NCI-H82 treated with DMSO at 0.1 percent for 48 hours (cell line): ENCODE measurements around the gene AXIN1.
"Not testable (repeated sequence)": the region's sequence is repeated elsewhere in the genome, so short reads cannot be mapped to it uniquely, and the experiment has no call there.

Source experiments
- DNase-seq: peaks from one replicate; lab custom pipeline; 2025; ENCODE audit not compliant: unreplicated experiment; lab: John Stamatoyannopoulos, UW

AXIN1 gene

DNA sequence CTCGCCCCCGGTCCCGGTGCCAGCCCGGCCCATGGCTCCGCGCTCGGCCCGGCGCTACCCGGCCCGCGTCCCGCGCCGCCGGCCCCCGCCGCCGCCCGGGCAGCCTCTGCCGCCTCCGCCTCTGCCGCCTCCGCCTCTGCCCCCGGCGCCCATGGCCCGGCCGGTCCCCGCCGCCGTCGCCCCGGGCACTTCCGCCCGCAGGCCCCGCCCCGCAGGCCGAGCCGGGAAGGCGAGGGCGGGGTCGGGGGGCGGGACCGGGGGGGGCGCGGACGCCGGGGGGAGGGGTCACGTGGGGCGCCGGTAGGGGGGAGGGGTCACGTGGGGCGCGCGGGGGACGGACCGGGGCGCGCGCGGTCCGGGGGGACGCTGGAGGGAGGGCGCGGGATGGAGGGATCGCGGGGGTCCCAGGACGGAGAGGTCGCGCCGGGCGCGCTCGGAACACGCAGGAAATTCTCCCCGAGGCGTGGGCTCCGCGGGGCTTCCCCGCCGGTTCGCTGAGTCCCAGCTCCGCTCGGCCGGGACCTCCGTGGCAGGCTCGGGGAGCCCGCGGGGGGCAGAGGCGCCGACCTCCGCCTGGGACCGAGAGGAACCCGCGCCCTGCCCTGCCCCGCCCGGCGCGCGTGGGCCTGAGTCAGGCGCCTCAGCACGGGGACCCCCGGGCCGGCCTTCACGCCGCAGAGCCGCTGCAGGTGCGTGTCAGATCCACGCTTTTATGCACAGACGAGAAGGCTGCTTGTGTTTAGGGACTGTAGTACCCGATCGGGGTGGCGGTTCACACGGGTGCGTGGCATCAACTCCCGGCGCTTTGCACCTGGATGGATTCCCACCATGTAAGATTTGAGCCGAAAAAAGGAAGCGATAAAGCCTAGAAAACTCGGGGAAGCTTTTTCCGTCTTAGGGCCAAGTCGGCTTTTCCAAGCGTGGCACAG is 29.5 kb upstream of the AXIN1 start, which contains the start of gene PGAP6:
TSS of gene PGAP6 (minus strand) at position 190 of the 929 bp plus-strand sequence. CDS start at position 33, 157 bp downstream.
- DNase-seq, result no peak

DNA sequence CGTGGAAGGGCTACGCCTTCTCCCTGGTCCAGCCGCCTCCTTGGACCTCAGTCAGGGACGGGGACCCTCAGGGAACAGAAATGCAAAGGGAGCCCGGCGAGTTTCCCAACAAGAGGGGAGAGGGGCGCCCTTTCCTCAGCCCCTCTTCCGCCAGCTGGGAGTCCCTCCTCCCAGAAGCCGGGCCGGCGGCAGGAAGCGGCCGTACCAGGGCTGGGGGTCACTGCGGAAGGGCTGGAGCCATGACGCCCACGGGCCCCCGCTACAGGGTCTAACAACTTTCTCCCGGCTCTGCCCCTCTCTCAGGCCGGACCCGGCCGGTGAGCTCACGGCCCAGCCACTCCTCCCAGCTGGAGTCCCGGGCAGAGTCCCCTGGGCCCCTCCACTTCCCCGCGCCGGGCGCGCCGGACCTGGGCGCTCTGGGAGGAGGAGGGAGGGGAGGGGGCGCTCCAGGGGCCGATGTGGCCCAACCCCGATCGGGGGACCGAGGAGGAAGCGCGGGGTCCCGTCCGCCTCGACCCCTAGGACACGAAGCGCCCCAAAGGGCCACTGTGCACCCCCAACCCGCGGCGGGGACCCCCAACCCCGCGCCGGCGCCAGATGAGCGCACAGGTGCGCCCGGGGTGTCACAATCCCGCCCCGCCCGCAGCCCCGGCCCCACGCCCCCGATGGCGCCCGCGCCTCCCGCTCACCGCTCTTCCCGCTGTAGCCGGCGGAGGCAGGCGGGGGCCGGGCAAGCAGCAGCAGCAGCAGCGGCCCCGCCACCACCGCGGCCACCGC is 28.7 kb upstream of the AXIN1 start:
- no peak for DNase-seq

DNA sequence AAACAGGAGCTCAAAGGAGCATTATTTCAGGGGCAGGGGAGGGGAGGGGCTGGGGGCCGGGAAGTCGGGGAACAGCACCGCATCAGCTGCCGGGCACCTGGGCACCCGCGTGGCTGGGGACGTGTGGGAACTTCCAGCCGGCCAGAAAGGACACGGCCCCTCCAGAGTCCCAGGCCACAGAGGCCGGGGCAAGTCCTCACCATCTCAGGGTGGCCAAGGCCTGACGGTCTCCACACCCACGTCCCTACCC is 28.2 kb upstream of the AXIN1 start:
- no peak for DNase-seq

DNA sequence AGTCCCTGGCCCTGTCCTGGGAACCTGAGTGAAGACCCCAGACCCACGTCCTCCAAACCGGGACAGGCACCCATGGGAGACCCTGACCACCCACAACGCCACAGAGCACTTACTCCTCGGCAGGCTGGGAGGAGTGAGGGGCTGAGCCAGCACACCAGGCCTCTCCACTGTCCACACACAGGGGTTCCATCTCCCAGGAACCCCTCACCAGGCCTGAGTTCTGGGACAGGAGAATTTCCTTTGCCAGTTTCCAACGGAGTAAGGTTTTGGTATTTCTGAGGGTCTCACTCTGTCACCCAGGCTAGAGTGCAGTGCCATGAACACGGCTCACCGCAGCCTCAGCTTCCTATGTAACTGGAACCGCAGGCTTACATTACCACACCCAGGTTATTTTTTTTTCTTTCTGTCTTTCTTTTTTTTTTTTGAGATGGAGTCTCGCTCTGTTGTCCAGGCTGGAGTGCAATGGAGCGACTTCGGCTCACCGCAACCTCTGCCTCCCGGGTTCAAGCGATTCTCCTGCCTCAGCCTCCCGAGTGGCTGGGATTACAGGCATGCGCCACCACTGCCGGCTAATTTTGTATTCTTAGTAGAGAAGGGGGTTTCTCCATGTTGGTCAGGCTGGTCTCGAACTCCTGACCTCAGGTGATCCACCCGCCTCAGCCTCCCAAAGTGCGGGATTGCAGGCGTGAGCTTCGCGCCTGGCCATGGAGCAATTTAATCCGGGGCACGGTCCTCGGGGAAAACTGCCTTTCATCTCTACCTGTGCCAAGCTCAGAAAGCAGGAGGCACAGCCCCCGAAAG is 27.6 kb upstream of the AXIN1 start:
- DNase-seq, result no peak

DNA sequence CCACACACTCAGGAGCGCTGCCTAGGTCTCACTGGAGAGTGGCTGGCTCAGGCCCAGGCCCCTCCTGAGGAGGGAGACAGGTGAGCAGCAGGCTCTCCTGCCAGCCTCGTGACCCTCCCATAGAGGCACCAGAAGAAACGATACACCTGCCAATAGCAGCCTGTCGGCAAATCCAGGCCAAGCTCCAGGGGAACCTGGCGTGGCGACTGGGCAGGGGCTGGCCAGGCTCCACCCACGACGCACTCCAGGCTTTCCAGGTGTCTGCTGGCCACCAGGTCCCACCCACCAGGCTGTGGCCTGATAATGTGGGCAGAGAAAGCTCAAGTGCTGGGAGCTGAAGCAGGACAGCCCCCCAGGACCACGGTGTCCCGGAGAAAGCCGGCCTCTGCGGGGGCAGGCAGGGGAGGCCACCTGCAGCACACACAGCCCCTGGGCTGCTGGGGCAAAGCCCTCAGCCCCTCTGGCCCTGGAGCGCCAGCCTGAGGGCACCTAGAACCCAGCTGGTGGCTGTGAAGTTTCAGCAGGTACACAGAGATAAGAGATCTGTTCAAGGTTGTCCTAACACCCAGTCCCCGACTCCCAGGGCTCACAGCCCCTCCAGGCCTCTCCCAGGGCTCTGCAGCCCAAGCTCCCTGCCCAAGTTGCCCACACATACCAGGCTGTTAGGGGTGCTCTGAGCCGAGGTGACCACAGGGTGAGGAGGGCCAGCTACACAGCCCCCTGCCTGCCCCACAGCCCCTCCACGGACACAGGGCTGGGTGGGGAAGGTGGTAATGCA is 26.8 kb upstream of the AXIN1 start:
- DNase-seq, result no peak

DNA sequence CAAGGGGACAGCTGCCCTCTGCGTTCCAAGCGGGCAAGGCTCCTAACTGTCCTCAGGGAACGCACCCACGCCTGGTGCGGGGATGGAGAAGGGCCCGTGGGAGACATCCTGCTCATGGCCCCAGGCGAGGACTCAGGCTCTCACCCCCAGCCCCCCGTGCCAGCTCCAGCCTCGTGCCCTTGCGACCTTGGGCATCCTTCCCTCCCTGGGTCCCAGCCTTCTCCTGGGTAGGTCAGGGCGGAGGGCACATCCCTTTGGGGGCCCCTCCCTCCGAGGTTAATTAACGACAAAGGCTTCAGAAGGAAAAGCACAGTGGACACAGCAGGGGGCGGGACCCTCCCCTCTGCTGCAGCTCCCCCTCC is 26.3 kb upstream of the AXIN1 start:
- no peak for DNase-seq

DNA sequence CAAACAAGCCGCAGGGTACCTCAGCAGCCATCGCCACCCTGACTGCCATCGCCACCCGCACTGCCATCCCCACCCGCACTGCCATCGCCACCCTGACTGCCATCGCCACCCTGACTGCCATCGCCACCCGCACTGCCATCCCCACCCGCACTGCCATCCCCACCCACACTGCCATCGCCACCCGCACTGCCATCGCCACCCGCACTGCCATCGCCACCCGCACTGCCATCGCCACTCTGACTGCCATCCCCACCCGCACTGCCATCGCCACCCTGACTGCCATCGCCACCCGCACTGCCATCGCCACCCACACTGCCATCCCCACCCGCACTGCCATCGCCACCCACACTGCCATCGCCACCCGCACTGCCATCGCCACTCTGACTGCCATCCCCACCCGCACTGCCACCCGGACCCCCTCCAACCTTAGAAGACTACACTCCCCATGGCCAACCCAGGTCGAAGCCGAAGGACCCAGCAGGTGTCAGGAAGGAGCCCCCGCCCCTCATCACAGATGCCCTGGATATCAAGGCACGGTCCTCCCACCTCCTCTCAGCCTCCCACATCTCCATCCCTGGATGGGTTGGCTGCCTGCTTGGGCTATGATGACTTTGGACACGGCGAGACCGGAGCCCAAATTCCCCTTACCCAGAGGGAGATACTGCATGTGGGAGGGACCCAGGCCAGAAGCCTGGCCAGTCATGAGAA is 25.7 kb upstream of the AXIN1 start:
- DNase-seq, result not testable (repeated sequence)

DNA sequence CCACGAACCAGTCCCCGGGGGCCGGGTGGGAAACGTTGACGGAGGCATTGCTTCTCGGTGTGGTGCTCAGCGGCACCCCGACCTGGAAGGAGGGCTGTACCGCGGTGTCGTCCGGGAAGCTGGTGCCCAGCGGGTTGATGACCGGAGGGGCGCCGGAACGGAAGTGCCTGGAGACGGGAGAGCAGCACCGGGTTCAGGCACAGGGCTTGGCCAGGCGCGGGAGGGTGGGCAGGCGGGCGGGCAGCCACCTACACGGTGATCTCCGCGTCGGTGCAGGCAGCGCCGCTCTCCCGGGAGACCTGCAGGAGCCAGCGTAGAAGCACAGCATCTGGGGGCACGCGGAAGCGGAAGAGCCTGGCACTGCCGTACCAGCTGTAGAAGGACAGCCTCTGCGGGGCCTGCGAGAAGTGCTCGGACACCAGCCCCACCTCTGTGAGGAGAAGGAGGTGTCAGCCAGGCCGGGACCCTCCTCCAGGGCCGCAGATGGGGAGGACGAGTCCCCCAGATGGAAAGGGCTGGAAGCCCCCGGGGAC is 25.0 kb upstream of the AXIN1 start:
- DNase-seq, result no peak

DNA sequence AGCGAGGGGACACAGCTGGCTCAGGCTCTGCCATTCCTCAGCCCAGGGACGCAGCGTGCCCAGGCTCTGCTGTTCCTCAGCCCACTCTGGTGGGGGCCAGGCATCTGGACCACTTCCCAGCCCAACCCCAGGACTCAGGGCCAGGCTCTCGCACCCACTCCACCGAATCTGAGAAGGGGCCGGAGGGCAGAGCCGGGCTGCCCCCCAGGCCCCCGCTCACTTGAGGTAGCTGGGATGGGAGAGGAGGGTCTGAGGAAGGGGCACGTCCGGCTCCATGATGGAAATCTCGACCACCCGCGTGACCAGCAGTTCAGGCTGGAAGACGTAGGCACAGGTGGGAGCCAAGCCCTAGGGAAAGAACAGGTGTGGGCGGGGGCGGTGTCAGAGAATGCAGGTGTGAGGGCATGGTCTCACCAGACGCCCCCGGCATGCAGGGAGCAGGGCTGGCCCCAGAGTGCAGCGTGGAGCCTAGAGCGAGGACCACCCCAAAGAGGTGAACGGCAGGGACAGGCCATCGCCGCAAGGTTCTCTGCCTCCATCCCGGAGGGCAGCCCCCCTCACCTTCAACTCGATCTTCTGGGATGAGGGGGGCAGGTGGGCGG is 24.4 kb upstream of the AXIN1 start:
- no peak for DNase-seq

DNA sequence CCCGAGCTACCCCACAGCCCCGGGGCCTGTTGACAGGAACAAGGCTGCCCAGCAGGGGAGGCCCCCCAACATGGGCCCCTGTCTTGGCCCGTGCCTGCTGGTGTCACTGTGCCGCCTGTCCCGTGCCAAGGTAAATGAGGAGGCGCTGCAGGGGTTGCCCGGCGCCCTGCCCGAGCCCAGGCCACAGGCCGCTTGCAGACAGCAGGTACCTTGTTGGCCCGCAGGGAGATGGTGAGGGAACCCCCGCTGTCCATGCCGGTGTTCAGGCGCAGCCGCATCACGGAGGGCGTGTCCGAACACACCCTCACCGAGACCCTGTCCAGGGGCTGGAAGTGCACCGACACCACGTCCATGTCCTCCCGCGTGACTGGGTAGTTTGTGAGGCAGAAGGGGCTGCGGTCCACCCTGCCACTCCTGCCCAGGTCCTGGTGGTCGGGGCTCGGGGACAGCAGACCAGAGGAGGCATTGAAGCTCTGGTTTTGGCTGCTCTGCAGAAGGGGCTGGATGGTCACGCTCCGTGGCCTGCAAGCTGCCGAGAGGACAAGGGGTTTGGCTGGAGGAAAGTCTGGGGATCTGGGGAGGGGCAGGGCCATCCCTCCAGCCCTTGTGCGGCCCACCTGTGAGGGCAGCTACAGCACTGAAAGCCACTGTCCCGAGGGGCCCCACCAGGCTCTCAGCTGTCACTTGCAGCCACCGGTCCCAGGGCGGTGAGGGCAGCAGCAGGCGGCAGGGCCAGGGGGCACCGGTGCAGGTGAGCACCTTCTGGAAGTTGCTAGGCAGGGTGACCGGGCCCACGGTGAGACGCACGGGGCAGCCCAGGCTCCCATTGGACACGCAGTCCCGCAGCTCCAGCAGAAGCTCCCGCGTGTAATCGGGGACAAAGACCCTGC is 23.6 kb upstream of the AXIN1 start:
- DNase-seq, result no peak

DNA sequence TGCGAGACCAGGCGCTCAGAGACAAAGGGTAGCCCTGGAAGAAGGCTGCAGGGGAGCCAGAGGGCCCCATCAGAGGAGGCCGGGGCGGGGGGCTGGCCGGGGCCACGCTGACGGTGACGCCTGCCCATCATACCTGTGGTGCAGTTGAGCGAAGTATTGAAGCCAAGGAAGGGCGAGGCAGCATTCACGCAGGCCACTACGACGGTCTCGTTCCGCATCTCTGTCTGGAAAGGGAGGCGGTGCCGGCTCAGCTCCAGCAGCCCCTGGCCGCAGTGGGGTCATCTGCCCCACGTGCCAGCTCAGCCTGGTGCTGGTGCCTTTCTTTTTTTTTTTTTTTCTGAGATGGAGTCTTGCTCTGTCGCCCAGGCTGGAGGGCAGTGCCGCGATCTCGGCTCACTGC is 22.7 kb upstream of the AXIN1 start:
- DNase-seq, result no peak

DNA sequence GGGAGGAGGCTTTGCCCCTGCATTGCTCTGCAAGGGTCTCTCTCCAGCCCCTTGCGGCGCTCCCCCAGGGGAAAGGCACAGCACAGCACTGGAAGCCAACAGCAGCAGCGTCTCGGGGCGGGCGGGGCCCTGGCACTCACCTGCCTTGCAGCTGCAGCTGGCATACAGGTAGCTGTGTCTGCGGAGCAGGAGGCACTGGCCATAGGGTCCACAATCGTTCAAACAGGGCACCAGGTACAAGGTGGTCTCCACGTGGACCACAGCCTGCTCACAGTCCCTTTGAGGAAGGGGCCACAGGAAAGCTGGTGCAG is 22.0 kb upstream of the AXIN1 start:
- no peak for DNase-seq

DNA sequence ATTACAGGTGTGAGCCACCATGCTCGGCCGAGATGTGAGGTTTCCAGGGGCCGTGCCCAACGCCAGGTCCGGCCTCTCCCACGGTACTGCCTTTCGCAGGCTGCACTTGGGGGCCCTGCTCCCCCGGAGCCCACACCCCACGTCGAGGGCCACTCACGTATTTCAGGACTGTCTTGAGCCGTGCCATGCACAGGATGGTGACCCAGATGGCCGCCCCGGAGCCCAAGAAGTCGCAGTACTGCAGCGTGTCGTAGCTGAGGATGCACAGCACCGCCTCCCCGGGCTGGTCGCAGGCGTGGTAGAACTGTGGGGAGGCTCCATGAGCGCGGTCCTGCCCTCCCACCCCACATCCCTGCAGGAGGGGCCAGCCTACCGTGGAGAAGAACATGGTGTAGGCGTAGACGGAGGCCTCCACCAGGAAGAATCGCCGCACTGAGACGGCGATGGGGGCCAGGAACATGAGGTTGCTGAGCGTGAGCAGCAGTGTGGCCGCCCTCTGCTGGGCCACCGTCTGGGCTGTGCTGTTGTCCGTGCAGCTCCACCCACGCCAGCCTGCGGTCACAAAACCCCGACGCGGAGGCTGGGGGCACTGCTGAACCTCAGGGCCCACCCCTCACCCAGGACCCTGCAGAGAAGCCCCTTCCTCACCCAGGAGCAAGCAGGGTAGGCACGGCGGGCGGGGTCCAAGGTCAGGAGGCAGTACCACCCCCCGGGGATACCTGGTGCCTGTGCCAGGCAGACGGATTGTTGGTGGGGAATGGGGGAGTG is 21.5 kb upstream of the AXIN1 start:
- no peak for DNase-seq

DNA sequence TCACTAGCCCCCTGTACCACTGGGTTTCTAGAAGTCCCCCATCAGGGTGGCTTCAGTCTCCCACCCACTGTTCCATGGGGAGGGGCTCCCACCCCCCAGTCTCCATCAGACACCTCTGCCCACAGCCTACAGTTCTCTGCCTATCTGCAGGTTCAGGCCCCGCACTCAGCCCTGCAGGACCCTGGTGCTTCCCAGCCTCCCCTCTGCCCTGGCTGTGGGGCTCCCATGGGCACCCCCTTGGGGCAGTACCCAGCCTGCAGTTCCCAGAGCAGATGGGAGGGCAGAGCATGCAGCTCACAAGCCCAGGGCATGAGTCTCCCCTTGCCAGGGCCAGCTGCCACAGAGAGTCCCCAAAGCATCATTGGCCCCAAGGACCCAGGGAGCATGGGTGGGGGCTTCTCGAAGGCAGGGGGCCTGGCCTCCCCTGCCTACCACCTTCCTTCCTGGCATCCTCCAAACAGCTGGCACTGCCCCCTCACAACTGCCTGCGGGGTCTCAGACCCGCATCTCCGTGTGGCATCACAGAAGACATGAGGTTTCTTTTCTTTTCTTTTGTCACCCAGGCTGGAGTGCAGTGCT is 20.6 kb upstream of the AXIN1 start:
- no peak for DNase-seq

DNA sequence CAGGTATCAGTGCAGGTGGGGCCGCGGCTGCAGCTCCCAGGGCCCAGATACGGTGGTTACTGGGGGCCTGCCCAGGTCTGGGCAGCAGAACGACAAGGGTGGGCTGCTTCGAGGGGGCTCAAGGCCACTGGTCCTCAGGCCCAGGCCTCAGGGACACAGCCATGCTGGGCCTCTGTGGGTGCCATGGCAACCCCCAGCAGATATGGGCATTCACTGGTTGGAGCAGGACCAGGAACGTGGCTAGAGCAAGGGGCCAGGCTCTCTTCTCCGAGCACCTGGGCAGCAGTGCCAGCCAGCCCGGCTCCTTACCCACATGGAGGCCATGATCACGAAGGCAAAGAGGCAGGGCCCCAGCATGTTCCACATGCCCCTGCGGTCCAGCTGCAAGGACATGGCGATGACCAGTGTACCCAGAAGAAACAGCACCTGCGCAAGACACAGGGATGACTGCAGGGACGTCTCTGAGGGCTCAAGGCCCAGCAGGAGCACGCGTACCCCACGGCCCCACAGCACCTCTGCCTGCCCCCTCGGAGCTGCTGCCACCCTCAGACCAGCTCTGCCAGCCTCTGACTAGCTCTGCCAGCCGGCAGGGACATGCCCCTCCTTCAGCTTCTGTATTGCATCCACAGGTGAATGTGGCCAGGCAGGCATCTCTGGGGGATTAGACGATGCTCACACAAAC is 19.9 kb upstream of the AXIN1 start:
- no peak for DNase-seq

DNA sequence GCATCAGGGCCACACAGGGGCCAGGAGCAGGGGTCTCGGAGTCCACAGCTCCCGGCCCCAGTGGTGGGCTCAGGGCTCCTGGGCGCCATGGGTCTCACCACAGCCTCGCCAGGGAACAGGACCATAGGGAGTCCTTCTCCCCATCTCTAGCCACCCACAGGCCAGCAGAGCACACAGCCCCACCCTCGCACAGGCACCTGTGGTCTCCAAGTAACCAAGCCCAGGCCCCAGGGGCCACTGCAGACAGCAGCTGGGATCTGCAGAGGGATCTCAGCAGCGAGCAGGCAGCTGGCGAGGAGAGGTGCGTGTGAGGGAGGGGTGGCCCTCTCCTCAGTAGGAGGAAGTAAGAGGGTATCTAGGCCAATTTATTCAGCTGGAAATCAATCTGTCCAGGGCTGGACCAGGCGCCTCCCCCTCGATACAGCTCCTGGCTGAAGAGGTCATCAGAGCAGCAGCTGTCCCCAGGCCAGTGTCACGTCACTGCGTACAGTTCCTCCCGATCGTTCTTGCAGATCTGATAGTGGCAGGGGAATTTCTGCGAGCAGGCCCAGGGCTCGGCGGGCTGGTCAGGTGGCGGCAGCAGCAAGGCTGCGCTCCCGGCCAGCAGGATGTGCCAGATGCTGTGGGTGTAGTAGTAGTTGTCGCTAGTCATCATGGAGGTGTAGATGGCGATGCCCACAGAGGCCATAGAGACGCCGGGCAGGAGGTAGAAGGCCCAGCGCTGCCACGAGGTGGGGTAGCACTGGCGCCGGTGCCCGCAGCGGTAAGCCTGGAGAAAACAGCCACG is 19.2 kb upstream of the AXIN1 start:
- no peak for DNase-seq
